ENCODE data around the gene CCDC120.

Gene CCDC120

GRCh38 chrX:49053223-49054072 lies 5.4 kb upstream of the CCDC120 start:
- in situ Hi-C loops (cut with MboI; ENCODE audit: low sequenced_read_pairs) = no loop called here
- Histone ChIP-seq H3K4me1 (peaks cover 7% of the 10 kb centered on the region; the same call in 1 of the 2 replicates), H3K9me3 (0 out of 2 replicates have a peak, but pooled peaks cover 5% of the 10 kb centered on the region), H3K36me3 (replicated peaks) (no peaks in the 10 kb centered on the region; the same call in 1 of the 2 replicates), H3K27me3 (ENCODE audit: low read depth) (no peaks in the 10 kb centered on the region), H3K4me3 (peak overlapping the region; percentile 55)
- DNase-seq (ENCODE audit: low spot score in 2 of 2) = peak; percentile 83 to 94

- no peak for DNase-seq (ENCODE audit: low spot score in 2 of 2)
- H3K9me3 ChIP-seq = 0 out of 2 replicates have a peak, but pooled peaks cover 5% of the 10 kb centered on the region
- in situ Hi-C loops (cut with MboI; ENCODE audit: low sequenced_read_pairs) = no loop called here
- H3K36me3 ChIP-seq (replicated peaks) = no peaks in the 10 kb centered on the region; the same call in 1 of the 2 replicates
- peaks cover 7% of the 10 kb centered on the region; the same call in 1 of the 2 replicates for H3K4me1 ChIP-seq
- H3K4me3 ChIP-seq = peak overlapping the region; percentile 55
- no peaks in the 10 kb centered on the region for H3K27me3 ChIP-seq (ENCODE audit: low read depth)
These were observed 4.6 kb upstream of the CCDC120 start for GRCh38 chrX:49054073-49054762.

DNA sequence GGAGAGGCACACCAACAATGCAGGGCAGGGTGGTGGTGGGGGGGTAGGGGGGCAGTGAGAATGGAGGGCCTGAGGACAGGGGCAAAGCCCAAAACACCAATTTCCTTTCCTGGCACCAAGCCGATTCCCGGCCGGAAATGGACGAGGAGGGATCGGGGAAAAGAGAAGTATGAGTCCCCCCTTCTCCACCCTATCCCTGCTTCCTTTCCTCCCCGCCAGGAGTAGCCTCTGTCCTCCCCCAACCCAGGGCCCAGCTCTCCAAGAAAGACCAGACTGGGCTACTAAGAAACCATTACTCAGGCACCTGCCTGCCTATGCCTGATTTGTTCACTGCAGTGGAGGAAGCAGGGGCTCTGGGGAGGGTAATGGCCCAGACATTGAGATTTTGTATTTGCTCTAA lies 402 bp downstream of the CCDC120 start:
- no peaks in the 10 kb centered on the region for H3K27me3 ChIP-seq (ENCODE audit: low read depth)
- no peaks in the 10 kb centered on the region; the same call in 1 of the 2 replicates for H3K36me3 ChIP-seq (replicated peaks)
- H3K4me3 ChIP-seq = no peak overlapping the region
- no peaks in the 10 kb centered on the region for H3K4me1 ChIP-seq
- H3K9me3 ChIP-seq = 0 out of 2 replicates have a peak, but pooled peaks cover 5% of the 10 kb centered on the region
- DNase-seq (ENCODE audit: low spot score in 2 of 2) = no peak
- in situ Hi-C loops (cut with MboI; ENCODE audit: low sequenced_read_pairs) = no loop called here

DNA sequence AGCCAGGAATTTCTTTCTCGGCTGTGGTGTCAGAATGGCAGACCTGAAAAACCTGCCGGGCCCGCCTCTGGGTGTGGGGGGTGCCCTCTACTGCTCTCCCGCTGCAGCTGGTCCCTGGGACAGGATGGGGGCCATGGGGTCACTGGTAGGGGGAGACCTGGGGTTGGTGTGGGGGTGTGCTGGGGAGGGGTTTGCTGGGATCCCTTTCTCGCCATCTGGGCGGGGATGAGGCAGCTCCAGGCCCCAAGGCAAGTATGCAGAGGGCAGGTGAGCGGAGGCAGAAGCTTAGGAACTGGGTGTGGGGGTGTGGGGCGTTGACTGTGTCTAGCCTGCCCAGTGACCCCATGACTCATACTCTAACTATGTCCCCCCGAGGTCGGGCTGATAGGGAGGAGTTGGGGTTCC lies 884 bp downstream of the CCDC120 start:
- in situ Hi-C loops (cut with MboI; ENCODE audit: low sequenced_read_pairs) = no loop called here
- Histone ChIP-seq H3K9me3 (0 out of 2 replicates have a peak, but pooled peaks cover 4% of the 10 kb centered on the region), H3K36me3 (replicated peaks) (no peaks in the 10 kb centered on the region; the same call in 1 of the 2 replicates), H3K27me3 (ENCODE audit: low read depth) (no peaks in the 10 kb centered on the region), H3K4me1 (no peaks in the 10 kb centered on the region), H3K4me3 (no peak overlapping the region)
- no peak for DNase-seq (ENCODE audit: low spot score in 2 of 2)

- Histone ChIP-seq H3K36me3 (replicated peaks) (no peaks in the 10 kb centered on the region; the same call in 1 of the 2 replicates), H3K4me1 (no peaks in the 10 kb centered on the region), H3K9me3 (no peaks in the 10 kb centered on the region), H3K4me3 (no peak overlapping the region), H3K27me3 (ENCODE audit: low read depth) (no peaks in the 10 kb centered on the region)
- in situ Hi-C loops (cut with MboI; ENCODE audit: low sequenced_read_pairs) = no loop called here
- DNase-seq (ENCODE audit: low spot score in 2 of 2) = no peak
These were observed 2.1 kb downstream of the CCDC120 start for GRCh38 chrX:49060914-49061313.

- no peak for DNase-seq (ENCODE audit: low spot score in 2 of 2)
- in situ Hi-C loops (cut with MboI; ENCODE audit: low sequenced_read_pairs) = no loop called here
- Histone ChIP-seq H3K27me3 (ENCODE audit: low read depth) (no peaks in the 10 kb centered on the region), H3K9me3 (no peaks in the 10 kb centered on the region), H3K36me3 (replicated peaks) (no peaks in the 10 kb centered on the region), H3K4me3 (no peak overlapping the region), H3K4me1 (no peaks in the 10 kb centered on the region)
These were observed 2.7 kb downstream of the CCDC120 start for GRCh38 chrX:49061490-49061889.

DNA sequence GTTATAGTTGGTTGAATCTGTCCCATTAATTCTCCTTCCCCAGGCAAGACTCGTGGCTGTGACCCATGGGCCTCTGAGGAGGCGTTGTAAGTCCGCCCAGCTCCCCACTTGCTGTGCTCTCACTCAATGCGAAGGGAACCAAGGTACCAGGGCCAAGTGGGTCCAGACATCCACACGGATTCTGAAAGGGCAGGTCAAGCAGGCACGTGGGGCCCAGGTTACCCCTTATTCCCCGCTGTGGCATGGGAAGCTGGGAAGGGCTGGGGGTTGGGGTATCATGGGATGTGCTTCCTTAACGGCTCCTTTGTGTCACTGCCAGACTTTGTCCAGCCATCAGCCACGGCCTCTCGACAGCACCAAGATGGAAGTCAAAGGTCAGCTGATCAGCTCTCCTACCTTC lies 3.1 kb downstream of the CCDC120 start:
- no peaks in the 10 kb centered on the region for H3K9me3 ChIP-seq
- H3K36me3 ChIP-seq (replicated peaks) = no peaks in the 10 kb centered on the region
- H3K27me3 ChIP-seq (ENCODE audit: low read depth) = no peaks in the 10 kb centered on the region
- no peak overlapping the region for H3K4me3 ChIP-seq
- in situ Hi-C loops (cut with MboI; ENCODE audit: low sequenced_read_pairs) = no loop called here
- no peaks in the 10 kb centered on the region for H3K4me1 ChIP-seq
- no peak for DNase-seq (ENCODE audit: low spot score in 2 of 2)

DNA sequence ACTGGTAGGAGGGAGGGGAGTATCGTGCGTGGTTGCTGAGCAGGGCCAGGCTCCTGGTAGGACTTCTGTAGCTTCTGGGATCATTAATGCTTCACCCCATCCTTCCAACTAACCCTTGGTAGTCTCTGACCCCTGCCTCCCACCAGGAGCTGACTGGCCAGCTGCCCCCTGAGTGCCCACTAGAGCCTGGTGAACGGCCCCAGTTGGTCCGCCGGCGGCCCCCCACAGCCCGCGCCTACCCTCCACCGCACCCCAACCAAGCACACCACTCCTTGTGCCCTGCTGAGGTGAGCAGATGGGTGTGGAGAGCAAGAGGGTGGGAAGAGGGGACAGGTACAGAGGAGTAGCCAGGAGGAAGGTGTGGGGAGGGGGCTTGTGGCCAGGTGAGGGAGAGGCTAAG lies 4.9 kb downstream of the CCDC120 start:
- Histone ChIP-seq H3K9me3 (no peaks in the 10 kb centered on the region), H3K27me3 (ENCODE audit: low read depth) (no peaks in the 10 kb centered on the region), H3K4me1 (no peaks in the 10 kb centered on the region), H3K4me3 (no peak overlapping the region), H3K36me3 (replicated peaks) (no peaks in the 10 kb centered on the region)
- no peak for DNase-seq (ENCODE audit: low spot score in 2 of 2)
- in situ Hi-C loops (cut with MboI; ENCODE audit: low sequenced_read_pairs) = no loop called here

GRCh38 chrX:49064303-49064702 lies 5.5 kb downstream of the CCDC120 start:
- in situ Hi-C loops (cut with MboI; ENCODE audit: low sequenced_read_pairs) = no loop called here
- Histone ChIP-seq H3K27me3 (ENCODE audit: low read depth) (no peaks in the 10 kb centered on the region), H3K36me3 (replicated peaks) (no peaks in the 10 kb centered on the region), H3K4me3 (no peak overlapping the region), H3K9me3 (no peaks in the 10 kb centered on the region), H3K4me1 (no peaks in the 10 kb centered on the region)
- DNase-seq (ENCODE audit: low spot score in 2 of 2) = no peak

DNA sequence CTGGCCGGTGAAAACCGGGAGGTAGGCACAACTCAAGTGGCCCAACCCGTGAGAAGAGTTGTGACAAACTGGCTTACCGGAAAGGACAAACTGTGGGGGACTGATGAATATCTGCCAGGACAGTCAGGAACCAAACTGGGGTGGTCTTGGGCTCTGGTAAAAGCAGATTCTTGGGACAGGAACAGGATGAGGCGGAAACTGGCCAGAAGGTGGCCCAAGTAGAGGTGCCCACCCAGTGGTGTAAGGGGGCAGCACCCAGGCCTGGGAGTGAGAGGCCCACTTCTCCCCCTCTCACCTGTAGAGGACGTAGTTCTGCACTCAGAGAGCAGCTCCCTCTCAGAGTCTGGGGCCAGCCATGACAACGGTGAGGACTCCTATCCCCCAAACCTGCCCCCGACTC lies 5.9 kb downstream of the CCDC120 start:
- no peak for DNase-seq (ENCODE audit: low spot score in 2 of 2)
- H3K36me3 ChIP-seq (replicated peaks) = no peaks in the 10 kb centered on the region
- no peak overlapping the region for H3K4me3 ChIP-seq
- no peaks in the 10 kb centered on the region for H3K9me3 ChIP-seq
- H3K27me3 ChIP-seq (ENCODE audit: low read depth) = no peaks in the 10 kb centered on the region
- in situ Hi-C loops (cut with MboI; ENCODE audit: low sequenced_read_pairs) = no loop called here
- no peaks in the 10 kb centered on the region for H3K4me1 ChIP-seq

GRCh38 chrX:49066278-49066677 lies 7.5 kb downstream of the CCDC120 start:
- Histone ChIP-seq H3K36me3 (replicated peaks) (no peaks in the 10 kb centered on the region), H3K4me3 (no peak overlapping the region), H3K4me1 (no peaks in the 10 kb centered on the region), H3K27me3 (ENCODE audit: low read depth) (no peaks in the 10 kb centered on the region), H3K9me3 (no peaks in the 10 kb centered on the region)
- in situ Hi-C loops (cut with MboI; ENCODE audit: low sequenced_read_pairs) = no loop called here
- DNase-seq (ENCODE audit: low spot score in 2 of 2) = no peak

DNA sequence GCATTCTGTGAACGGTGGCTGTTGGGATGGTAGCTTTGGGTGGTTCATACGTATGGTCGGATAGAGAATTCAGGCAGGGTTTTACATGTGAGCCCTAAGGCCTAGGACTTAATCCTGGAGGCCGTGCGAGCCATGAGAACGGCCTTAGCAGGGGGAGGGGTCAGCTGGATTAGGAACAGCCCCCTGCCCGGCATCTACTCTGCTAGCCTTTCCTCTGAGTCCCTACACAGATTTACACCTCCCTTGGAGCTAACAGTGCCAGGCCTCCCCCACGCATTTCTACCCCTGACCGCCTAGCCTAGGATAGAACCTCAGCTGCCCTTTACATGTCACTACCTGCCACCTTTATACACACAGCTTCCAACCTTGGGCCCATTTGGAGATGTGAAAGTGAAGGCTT lies 7.9 kb downstream of the CCDC120 start:
- in situ Hi-C loops (cut with MboI; ENCODE audit: low sequenced_read_pairs) = no loop called here
- H3K9me3 ChIP-seq = no peaks in the 10 kb centered on the region
- no peaks in the 10 kb centered on the region for H3K4me1 ChIP-seq
- H3K4me3 ChIP-seq = no peak overlapping the region
- no peaks in the 10 kb centered on the region for H3K27me3 ChIP-seq (ENCODE audit: low read depth)
- DNase-seq (ENCODE audit: low spot score in 2 of 2) = no peak
- no peaks in the 10 kb centered on the region for H3K36me3 ChIP-seq (replicated peaks)

- Histone ChIP-seq H3K27me3 (ENCODE audit: low read depth) (no peaks in the 10 kb centered on the region), H3K4me1 (no peaks in the 10 kb centered on the region), H3K36me3 (replicated peaks) (no peaks in the 10 kb centered on the region), H3K4me3 (no peak overlapping the region), H3K9me3 (no peaks in the 10 kb centered on the region)
- in situ Hi-C loops (cut with MboI; ENCODE audit: low sequenced_read_pairs) = no loop called here
- DNase-seq (ENCODE audit: low spot score in 2 of 2) = no peak
These were observed 8.7 kb downstream of the CCDC120 start for GRCh38 chrX:49067285-49068120.

Measured in HAP-1 (cell line).